SKM-1 treated with dmso at 0.1 percent for 144 hours (cell line): ENCODE measurements around the gene BCL7A.
A peak's percentile ranks its signal among the peaks of the same experiment; 100 is the strongest.
"Not testable (repeated sequence)": the region's sequence is repeated elsewhere in the genome, so short reads cannot be mapped to it uniquely, and the experiment has no call there.

Experiments used
- DNase-seq: peaks from one replicate; lab custom pipeline; 2025; ENCODE audit not compliant: unreplicated experiment; lab: John Stamatoyannopoulos, UW

BCL7A gene

GRCh38 chr12:122021822-122022392, at the start of gene BCL7A:
Gene BCL7A, plus strand, starts transcription at chr12:122021884. Its CDS starts 208 bp downstream, at chr12:122022092.
- DNase-seq, result no peak

- no peak for DNase-seq
Measured at GRCh38 chr12:121974026-121974985, 47.4 kb upstream of the BCL7A start.

- DNase-seq, result no peak
Measured at GRCh38 chr12:121975021-121975420, 46.7 kb upstream of the BCL7A start.

- DNase-seq, result no peak
Measured at GRCh38 chr12:121976950-121977349, 44.7 kb upstream of the BCL7A start.

GRCh38 chr12:121980191-121980891, 41.3 kb upstream of the BCL7A start:
- DNase-seq, result peak; percentile 11

- DNase-seq, result no peak
Measured at GRCh38 chr12:121980892-121981272, 40.8 kb upstream of the BCL7A start.

- no peak for DNase-seq
Measured at GRCh38 chr12:121981456-121981855, 40.2 kb upstream of the BCL7A start.

GRCh38 chr12:121982950-121983349, 38.7 kb upstream of the BCL7A start:
- no peak for DNase-seq

- DNase-seq, result no peak
Measured at GRCh38 chr12:121983536-121984210, 38.0 kb upstream of the BCL7A start.

- no peak for DNase-seq
Measured at GRCh38 chr12:121986489-121987245, 35.0 kb upstream of the BCL7A start.

GRCh38 chr12:121988519-121988918, 33.2 kb upstream of the BCL7A start:
- not testable (repeated sequence) for DNase-seq

- no peak for DNase-seq
Measured at GRCh38 chr12:121989276-121990113, 32.2 kb upstream of the BCL7A start.

- DNase-seq, result no peak
Measured at GRCh38 chr12:121990114-121990647, 31.5 kb upstream of the BCL7A start.

- no peak for DNase-seq
Measured at GRCh38 chr12:121990692-121991603, 30.7 kb upstream of the BCL7A start.

GRCh38 chr12:121992059-121992879, 29.4 kb upstream of the BCL7A start:
- no peak for DNase-seq

GRCh38 chr12:121996050-121996944, 25.4 kb upstream of the BCL7A start:
- no peak for DNase-seq
